Pericardium fibroblast (primary cell): Measurements from ENCODE around the gene COL4A3. TPM values are rescaled to one million over a fixed set of nuclear protein-coding genes. Genes with fewer than 3 reads are reported as not detected.

Experiments
- total RNA-seq: library from RNA; depleted of rRNA; stranded (reverse); fragments of >200 nt; gene quantifications from 2 replicates; pipeline ENCODE4 v1.2.3, GENCODE V29; 2015

Gene COL4A3
- 0.47 TPM in 1 of 2 replicates, not detected in the other for total RNA-seq

DNA sequence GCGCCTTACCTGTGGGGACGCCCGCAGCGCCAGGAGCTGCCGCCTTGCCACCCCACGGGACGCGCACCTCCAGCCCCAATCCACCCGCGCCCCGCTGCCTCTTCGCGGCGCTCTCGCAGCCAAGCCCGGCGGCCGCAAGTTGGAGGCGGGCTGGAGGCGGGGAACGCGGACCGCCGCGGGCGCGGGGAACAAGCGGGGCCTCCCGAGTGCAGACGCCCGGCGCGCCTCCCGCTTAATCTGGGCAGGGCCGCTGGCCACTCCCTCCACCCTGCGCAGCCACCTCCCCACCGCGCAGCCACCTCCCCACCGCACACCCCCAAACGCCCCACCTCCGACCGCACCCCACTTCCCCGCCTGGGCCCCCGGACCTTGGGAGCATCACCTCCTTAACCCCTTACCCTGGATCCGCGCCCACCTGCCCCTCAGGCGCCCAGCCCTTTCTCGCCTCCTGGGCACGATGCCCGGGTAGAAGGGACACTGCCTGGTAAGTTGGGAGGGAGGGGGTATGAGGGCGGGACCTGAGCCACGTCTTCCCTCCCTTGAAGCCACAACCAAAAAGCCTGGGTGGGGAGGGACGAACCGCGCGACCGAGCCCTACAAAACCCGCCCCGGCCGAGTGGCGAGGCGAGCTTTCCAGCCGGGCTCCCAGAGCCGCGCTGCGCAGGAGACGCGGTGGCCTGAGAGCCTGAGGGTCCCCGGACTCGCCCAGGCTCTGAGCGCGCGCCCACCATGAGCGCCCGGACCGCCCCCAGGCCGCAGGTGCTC is at the start of gene COL4A3, which contains the start of gene COL4A4:
Gene COL4A3 (plus strand): TSS at position 627 of the 765 bp plus-strand sequence. CDS start 103 bp downstream, at position 730.
Gene COL4A4 (minus strand): TSS at position 208 of the 765 bp plus-strand sequence. CDS start 16,722 bp downstream, outside the sequence.

DNA sequence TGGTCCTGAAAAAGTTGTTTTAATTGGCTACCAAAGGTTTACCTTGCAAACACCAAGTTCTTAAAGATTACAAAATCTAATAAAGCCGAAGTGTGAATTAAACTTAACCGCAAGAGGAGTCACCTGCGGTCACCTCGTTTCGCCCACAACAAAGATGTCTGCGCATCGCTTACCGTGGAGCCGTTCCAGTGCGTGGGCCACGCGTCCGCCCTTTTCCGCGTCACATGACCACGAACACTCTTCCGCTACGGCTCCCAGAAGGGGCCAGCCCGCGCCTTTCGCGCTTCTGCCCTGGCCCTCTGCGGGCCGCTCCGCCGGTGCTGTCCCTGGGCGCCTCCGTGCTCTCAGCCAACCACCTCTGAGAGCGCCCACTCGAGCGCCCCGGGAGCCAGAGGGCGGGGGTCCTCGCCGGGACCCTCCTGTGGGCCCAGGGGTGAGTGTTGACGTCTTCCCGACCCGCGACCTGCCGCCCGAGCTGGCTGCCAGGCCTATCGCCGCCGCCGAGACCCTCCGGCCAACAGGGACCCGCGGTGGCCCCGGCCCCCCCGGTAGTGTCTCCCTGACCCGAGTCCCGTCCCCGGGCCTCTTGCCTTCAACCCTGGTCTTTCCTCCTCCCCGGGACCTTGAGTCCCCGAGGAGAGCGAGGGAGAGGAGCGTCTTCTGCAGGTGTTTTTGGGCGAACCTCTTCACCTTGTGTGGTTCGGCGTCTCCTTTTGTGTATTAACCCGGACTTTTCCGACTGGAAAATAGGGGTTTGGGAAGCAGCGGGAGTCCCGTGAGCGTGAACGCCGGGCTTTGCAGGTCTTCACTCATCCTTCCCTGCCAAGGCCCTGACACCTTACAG is 160.8 kb downstream of the COL4A3 start, which contains the start of gene MFF:
Gene MFF (plus strand): TSS at position 257 of the 844 bp plus-strand sequence. CDS start 5,415 bp downstream, outside the sequence.

Other genes starting within 250 kb of the COL4A3 start
- gene COL4A4, start 419 bp upstream of the COL4A3 start, total RNA-seq: 0.43 and 15.9 TPM in 2 replicates
- gene MFF, start 160.6 kb downstream of the COL4A3 start, total RNA-seq: 83.1 and 99.8 TPM in 2 replicates
- not detected in 2 replicates for gene TM4SF20, start 214.7 kb downstream of the COL4A3 start, total RNA-seq
- gene SCYGR1, start 223.3 kb downstream of the COL4A3 start, total RNA-seq: not detected in 2 replicates